AG04450 (cell line): ENCODE data around the gene OR5AC2. TPM values are rescaled to one million over a fixed set of nuclear protein-coding genes. Genes with fewer than 3 reads are reported as not detected.

Experiments
- CTCF ChIA-PET: fragments of 300-600, 350-600 bp; formaldehyde crosslinking; extraction: SDS; loops from one replicate; lab custom pipeline; 2022; ENCODE audit warnings: antibody characterized with exemption, inconsistent platforms; lab: Charles Lee
- POLR2A ChIA-PET: fragments of 350-600 bp; formaldehyde crosslinking; extraction: SDS; loops from one replicate; lab custom pipeline; 2021; ENCODE audit warnings: antibody characterized with exemption, inconsistent platforms; lab: Yijun Ruan, JAX
- DNase-seq: peaks from one replicate; pipeline ENCODE4 v3.0.0-alpha.2; 2011; ENCODE audit warnings: low read depth, low spot score
- H3K27ac ChIP-seq: one replicate; pipeline ENCODE4 v1.5.1; 2012; ENCODE audit warnings: low read depth, low read length, control low read depth
- H3K27me3 ChIP-seq: one replicate; pipeline ENCODE4 v1.6.0; 2012; ENCODE audit warnings: low read length; ENCODE audit not compliant: control insufficient read depth, insufficient read depth
- H3K4me3 ChIP-seq: 2 replicates; pipeline ENCODE4 v1.5.1; 2011; ENCODE audit warnings: mild to moderate bottlenecking, low read depth, low read length, control low read depth
- H3K9me3 ChIP-seq: 2 replicates; pipeline ENCODE4 v1.5.1; 2012; ENCODE audit warnings: low read length; ENCODE audit not compliant: control insufficient read depth, insufficient read depth
- polyA minus RNA-seq: library from RNA; depleted of rRNA, polyadenylated mRNA; stranded (reverse); fragments of >200 nt; gene quantifications from 2 replicates; pipeline ENCODE4 v1.2.3, GENCODE V29; 2011; rRNA and poly(A)+ RNA removed
- polyA plus RNA-seq: library from polyadenylated mRNA; depleted of rRNA; stranded (reverse); fragments of >200 nt; gene quantifications from 2 replicates; pipeline ENCODE4 v1.2.3, GENCODE V29; 2011; rRNA removed
- TF ChIP-seq, protein P1 (sequence below): IDR thresholded peaks from 2 replicates; pipeline ENCODE4 v1.5.1; 2011; ENCODE audit warnings: low read depth, low read length, control low read depth, inconsistent platforms

The OR5AC2 gene, protein sequence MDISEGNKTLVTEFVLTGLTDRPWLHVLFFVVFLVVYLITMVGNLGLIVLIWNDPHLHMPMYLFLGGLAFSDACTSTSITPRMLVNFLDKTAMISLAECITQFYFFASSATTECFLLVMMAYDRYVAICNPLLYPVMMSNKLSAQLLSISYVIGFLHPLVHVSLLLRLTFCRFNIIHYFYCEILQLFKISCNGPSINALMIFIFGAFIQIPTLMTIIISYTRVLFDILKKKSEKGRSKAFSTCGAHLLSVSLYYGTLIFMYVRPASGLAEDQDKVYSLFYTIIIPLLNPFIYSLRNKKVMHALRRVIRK
- polyA plus RNA-seq = not detected in 2 replicates
- not detected in 2 replicates for polyA minus RNA-seq

DNA sequence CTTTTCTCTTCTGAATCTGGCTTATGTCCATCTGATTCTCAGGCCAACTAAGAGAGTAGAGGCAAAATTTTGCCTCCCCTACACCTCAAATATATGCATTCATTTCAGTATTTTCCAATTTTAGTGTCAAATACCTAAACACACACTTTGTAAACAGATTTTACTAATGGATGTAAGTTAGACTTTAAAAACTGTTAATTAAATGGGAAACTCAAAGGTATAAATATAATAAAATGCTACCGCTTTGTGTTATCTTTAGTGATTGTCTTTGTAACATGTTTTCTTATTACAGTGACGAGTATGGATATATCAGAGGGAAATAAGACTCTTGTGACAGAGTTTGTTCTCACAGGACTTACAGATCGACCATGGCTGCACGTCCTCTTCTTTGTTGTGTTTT is at the start of gene OR5AC2:
OR5AC2 (plus strand) TSS at position 301 of the 400 bp plus-strand sequence; CDS start at position 301, 0 bp downstream.
- TF ChIP-seq, protein P1, sequence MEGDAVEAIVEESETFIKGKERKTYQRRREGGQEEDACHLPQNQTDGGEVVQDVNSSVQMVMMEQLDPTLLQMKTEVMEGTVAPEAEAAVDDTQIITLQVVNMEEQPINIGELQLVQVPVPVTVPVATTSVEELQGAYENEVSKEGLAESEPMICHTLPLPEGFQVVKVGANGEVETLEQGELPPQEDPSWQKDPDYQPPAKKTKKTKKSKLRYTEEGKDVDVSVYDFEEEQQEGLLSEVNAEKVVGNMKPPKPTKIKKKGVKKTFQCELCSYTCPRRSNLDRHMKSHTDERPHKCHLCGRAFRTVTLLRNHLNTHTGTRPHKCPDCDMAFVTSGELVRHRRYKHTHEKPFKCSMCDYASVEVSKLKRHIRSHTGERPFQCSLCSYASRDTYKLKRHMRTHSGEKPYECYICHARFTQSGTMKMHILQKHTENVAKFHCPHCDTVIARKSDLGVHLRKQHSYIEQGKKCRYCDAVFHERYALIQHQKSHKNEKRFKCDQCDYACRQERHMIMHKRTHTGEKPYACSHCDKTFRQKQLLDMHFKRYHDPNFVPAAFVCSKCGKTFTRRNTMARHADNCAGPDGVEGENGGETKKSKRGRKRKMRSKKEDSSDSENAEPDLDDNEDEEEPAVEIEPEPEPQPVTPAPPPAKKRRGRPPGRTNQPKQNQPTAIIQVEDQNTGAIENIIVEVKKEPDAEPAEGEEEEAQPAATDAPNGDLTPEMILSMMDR = no peak
- DNase-seq = no peak
- no peaks in the 10 kb centered on the region; the same call in 1 of the 2 replicates for H3K9me3 ChIP-seq
- ChIA-PET POLR2A (no interaction called here), CTCF (no interaction called here)
- no peaks in the 10 kb centered on the region for H3K27me3 ChIP-seq
- no peak within 1 kb of the TSS for H3K4me3 ChIP-seq
- H3K27ac ChIP-seq = no peak within 1 kb of the TSS

DNA sequence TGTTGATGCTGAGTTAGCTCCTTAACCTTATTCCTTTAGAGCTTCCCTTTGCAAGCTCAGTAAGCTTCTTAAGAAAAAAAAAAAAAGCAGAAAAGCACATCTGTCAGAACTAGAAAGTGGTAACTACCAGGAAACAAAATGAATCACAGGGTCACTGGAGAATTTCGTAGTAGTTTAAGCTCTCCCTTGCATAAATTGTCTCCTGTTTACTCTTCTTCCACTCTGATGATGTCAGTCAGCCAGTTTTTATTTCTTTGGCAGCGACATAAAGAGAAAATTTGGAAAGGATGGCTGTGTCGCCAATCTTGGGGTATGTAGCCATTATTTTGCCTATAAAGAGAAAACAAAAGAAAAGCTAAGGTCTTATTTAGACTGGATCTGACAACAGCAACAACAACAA is 48.7 kb upstream of the OR5AC2 start:
- POLR2A ChIA-PET = no interaction called here
- no peak for DNase-seq
- TF ChIP-seq, protein P1 = no peak
- CTCF ChIA-PET = interaction anchor here (0.5 to 6.6 kb wide), 28 partner anchors 9 to 584 kb away, joined by 3 to 209 read pairs (median 3); partner anchors contain the start of gene ARL6
- no peaks in the 10 kb centered on the region for H3K9me3 ChIP-seq
- H3K27me3 ChIP-seq = no peaks in the 10 kb centered on the region
- no peak overlapping the region for H3K4me3 ChIP-seq
- H3K27ac ChIP-seq = no peak overlapping the region

DNA sequence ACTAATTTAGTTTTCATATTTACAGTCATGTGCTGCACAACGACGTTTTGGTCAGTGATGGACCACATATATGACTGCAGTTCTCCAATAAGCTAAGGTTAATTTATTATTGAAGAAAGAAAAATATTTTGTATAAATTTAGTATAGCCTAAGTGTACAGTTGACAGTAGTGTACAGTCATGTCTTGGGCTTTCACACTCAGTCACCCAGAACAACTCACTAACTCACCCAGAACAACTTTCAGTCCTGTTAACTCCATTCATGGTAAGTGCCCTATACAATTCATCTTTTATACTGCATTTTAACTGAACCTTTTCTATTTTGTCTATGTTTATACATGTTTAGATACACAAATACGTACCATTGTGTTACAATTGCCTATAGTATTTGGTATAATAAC is 48.1 kb upstream of the OR5AC2 start:
- DNase-seq = no peak
- POLR2A ChIA-PET = no interaction called here
- TF ChIP-seq, protein P1 = no peak
- CTCF ChIA-PET = interaction anchor here (0.7 to 6.6 kb wide), 34 partner anchors 8 to 583 kb away, joined by 3 to 209 read pairs (median 4); partner anchors contain the start of gene ARL6
- Histone ChIP-seq H3K27me3 (no peaks in the 10 kb centered on the region), H3K9me3 (no peaks in the 10 kb centered on the region), H3K4me3 (no peak overlapping the region), H3K27ac (no peak overlapping the region)

DNA sequence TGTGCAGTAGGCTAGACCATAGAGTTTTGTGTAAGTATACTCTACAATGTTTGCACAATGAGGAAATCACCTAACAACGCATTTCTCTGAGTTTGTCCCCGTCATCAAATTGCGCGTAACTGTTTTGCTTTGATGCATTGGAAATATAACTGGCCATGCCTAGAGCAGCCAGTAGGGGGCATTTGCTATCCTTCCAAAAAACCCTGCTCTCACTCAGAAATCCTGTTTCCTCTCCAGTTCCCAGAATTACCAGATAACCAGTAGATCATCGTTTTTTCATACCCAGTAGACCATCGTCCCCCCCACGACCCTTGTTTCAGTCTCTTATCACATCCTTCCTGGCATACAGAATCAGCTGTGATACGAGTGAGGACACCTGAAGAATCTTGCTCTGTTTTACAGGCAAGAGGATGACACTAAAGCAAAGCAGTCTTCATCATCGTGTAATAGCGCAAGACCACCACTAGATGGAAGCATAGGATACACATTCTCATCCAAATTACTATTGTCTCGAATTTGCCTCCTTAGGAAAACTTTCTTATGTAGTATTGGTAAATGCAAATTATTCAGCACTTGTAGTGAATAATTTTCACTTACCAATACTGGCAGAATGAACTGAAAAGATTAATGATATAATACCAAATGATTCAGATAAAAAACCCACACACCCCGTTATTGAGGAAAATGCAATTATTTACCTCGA is 47.5 kb upstream of the OR5AC2 start:
- no peaks in the 10 kb centered on the region for H3K9me3 ChIP-seq
- peak overlapping the region; percentile 61 for H3K4me3 ChIP-seq
- no peaks in the 10 kb centered on the region for H3K27me3 ChIP-seq
- ChIA-PET CTCF (interaction anchor here (0.7 to 6.6 kb wide), 31 partner anchors 8 to 525 kb away, joined by 3 to 209 read pairs (median 5); partner anchors contain the start of gene ARL6), POLR2A (no interaction called here)
- no peak overlapping the region for H3K27ac ChIP-seq
- TF ChIP-seq, protein P1 = peak; percentile 78
- peak; percentile 65 for DNase-seq
